NCI-H1105 treated with DMSO at 0.1 percent for 48 hours (cell line): ENCODE results near the gene SCAANT1.

ENCODE experiments used
- DNase-seq: peaks from one replicate; lab custom pipeline; 2025; lab: John Stamatoyannopoulos, UW

The SCAANT1 gene

GRCh38 chr3:63863150-63864007, 48.8 kb downstream of the SCAANT1 start, which contains the start of the genes ATXN7 and THOC7:
Gene ATXN7 (plus strand): TSS chr3:63863867. CDS start chr3:63912599, 48,732 bp downstream.
Gene THOC7 (minus strand): TSS chr3:63863805. CDS start chr3:63863790, 15 bp downstream.
- DNase-seq, result peak; percentile 9

GRCh38 chr3:63862804-63863149, 49.4 kb downstream of the SCAANT1 start:
- no peak for DNase-seq
